ENCODE data around the gene BEGAIN.

The BEGAIN gene

GRCh38 chr14:100547633-100548294, 39.5 kb downstream of the BEGAIN start:
- Histone ChIP-seq H3K36me3 (no peaks in the 10 kb centered on the region), H3K4me3 (peak overlapping the region; percentile 13; the same call in 1 of the 2 replicates), H3K9me3 (no peaks in the 10 kb centered on the region), H3K4me2 (peak overlapping the region; percentile 95), H3K27me3 (no peaks in the 10 kb centered on the region), H3K9ac (no peak overlapping the region), H3K27ac (peak overlapping the region; percentile 32; the same call in 1 of the 2 replicates), H4K20me1 (no peaks in the 10 kb centered on the region), H3K4me1 (peaks cover 97% of the 10 kb centered on the region)
- no peak for TF ChIP-seq Cebpa-rat (IDR thresholded peaks at IDR 0.05)

- Histone ChIP-seq H3K27me3 (no peaks in the 10 kb centered on the region), H3K36me3 (no peaks in the 10 kb centered on the region), H3K4me2 (peak overlapping the region; percentile 55), H3K4me3 (no peak overlapping the region), H3K27ac (peak overlapping the region; percentile 59; the same call in 1 of the 2 replicates), H3K4me1 (peaks cover 97% of the 10 kb centered on the region), H3K9me3 (no peaks in the 10 kb centered on the region), H3K9ac (no peak overlapping the region), H4K20me1 (no peaks in the 10 kb centered on the region)
- no peak for TF ChIP-seq Cebpa-rat (IDR thresholded peaks at IDR 0.05)
These were observed 41.2 kb downstream of the BEGAIN start for GRCh38 chr14:100546051-100546443.

DNA sequence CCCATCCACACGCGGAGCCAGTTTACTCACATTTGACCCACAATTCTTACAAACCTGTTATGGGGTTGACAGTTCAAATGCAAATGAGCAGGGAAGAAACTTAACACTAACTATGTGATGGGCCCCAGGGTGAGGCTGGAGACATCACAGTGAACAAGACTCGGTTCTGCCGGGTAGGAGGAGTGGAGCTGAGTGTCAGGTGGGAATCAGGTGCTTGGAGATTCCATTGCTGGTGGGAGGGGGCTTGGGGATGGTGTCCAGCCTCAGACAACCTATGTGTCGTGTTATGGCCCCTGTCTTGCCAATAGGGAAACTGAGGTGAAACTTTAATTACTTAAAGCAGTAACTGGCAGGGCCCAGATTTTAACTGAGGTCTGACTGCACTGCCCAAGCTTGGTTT, 41.9 kb downstream of the BEGAIN start:
- H3K4me2 ChIP-seq, result peak overlapping the region; percentile 55
- H3K9ac ChIP-seq, result no peak overlapping the region

GRCh38 chr14:100544506-100545141, 42.6 kb downstream of the BEGAIN start:
- no peaks in the 10 kb centered on the region for H3K9me3 ChIP-seq
- no peak for TF ChIP-seq Cebpa-rat (IDR thresholded peaks at IDR 0.05)
- H3K27ac ChIP-seq, result peak overlapping the region; percentile 31; the same call in 1 of the 2 replicates
- peak overlapping the region; percentile 55 for H3K4me2 ChIP-seq
- no peaks in the 10 kb centered on the region for H4K20me1 ChIP-seq
- peaks cover 89% of the 10 kb centered on the region for H3K4me1 ChIP-seq
- H3K9ac ChIP-seq, result no peak overlapping the region
- no peaks in the 10 kb centered on the region for H3K27me3 ChIP-seq
- H3K36me3 ChIP-seq, result no peaks in the 10 kb centered on the region
- H3K4me3 ChIP-seq, result no peak overlapping the region

More for the DNA sequence above, 41.9 kb downstream of the BEGAIN start:
- H3K4me1 ChIP-seq, result peaks cover 97% of the 10 kb centered on the region
- no peak overlapping the region for H3K4me3 ChIP-seq
- peak overlapping the region; percentile 1; the same call in 1 of the 2 replicates for H3K27ac ChIP-seq
- TF ChIP-seq Cebpa-rat (IDR thresholded peaks at IDR 0.05), result no peak
- no peaks in the 10 kb centered on the region for H3K27me3 ChIP-seq
- H4K20me1 ChIP-seq, result no peaks in the 10 kb centered on the region
- H3K9me3 ChIP-seq, result no peaks in the 10 kb centered on the region
- no peaks in the 10 kb centered on the region for H3K36me3 ChIP-seq

DNA sequence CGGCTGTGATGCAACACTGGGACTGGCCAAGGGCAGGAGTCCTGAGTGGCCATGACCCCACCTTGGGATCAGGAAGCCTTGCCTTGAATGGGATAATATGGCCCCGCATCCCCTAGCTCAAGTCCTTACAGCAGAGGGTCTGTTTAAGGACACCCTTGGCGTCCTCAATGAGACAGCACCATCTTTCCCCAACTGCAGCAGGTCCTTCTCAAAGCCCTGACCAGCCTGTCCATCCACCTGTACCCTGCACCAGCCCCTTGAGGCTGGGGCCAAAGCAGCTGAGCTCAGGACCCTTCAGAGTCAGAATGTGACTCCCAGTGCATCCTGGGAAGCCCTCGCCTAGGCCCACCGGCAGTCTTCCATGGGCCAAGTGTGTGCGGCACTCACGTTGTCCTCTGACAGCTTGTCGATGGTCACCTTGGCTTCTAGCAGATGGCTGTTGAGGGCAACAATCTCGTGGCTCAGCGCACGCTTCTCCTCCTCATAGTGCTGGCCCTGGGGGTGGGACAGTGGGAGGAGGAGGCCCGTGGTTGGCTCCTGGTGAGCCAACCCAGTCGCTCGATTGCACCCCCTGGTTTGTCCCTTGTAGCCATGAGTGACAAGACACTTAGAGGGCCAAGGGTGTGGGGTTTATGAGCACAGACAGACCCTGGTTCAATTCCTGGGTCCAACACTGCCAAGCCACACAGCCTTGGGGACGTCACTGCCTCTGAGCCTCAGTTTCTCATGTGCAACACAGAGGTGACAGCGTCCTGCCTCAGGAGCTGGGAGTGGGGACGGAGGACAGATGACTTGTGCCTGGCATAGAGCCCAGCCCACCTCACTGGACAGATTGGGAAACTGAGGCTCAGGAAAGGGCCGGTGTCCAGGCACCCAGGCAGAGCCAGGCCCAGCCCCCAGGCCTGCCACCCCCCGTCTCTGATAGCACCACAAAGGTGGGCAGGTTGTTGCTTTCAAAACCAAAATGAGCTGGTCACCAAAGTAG, 43.5 kb downstream of the BEGAIN start:
- H3K9ac ChIP-seq, result no peak overlapping the region
- TF ChIP-seq Cebpa-rat (IDR thresholded peaks at IDR 0.05), result no peak
- H4K20me1 ChIP-seq, result no peaks in the 10 kb centered on the region
- H3K9me3 ChIP-seq, result no peaks in the 10 kb centered on the region
- peak overlapping the region; percentile 61 for H3K4me2 ChIP-seq
- H3K4me1 ChIP-seq, result peaks cover 81% of the 10 kb centered on the region
- H3K4me3 ChIP-seq, result no peak overlapping the region
- H3K27ac ChIP-seq, result peak overlapping the region; percentile 16
- H3K36me3 ChIP-seq, result no peaks in the 10 kb centered on the region
- H3K27me3 ChIP-seq, result no peaks in the 10 kb centered on the region

- no peak overlapping the region for H3K4me3 ChIP-seq
- peaks cover 70% of the 10 kb centered on the region for H3K4me1 ChIP-seq
- H3K36me3 ChIP-seq, result no peaks in the 10 kb centered on the region
- peak overlapping the region; percentile 61 for H3K4me2 ChIP-seq
- no peak for TF ChIP-seq Cebpa-rat (IDR thresholded peaks at IDR 0.05)
- H3K27ac ChIP-seq, result peak overlapping the region; percentile 16
- no peaks in the 10 kb centered on the region for H3K9me3 ChIP-seq
- no peaks in the 10 kb centered on the region for H3K27me3 ChIP-seq
- no peaks in the 10 kb centered on the region for H4K20me1 ChIP-seq
- H3K9ac ChIP-seq, result no peak overlapping the region
These were observed 44.5 kb downstream of the BEGAIN start for GRCh38 chr14:100542619-100543205.

GRCh38 chr14:100541621-100542560, 45.3 kb downstream of the BEGAIN start:
- Histone ChIP-seq H3K9me3 (no peaks in the 10 kb centered on the region), H3K4me2 (peak overlapping the region; percentile 61), H3K4me1 (peaks cover 69% of the 10 kb centered on the region), H4K20me1 (no peaks in the 10 kb centered on the region), H3K9ac (no peak overlapping the region), H3K27me3 (no peaks in the 10 kb centered on the region), H3K36me3 (no peaks in the 10 kb centered on the region), H3K4me3 (no peak overlapping the region), H3K27ac (peak overlapping the region; percentile 16)
- TF ChIP-seq Cebpa-rat (IDR thresholded peaks at IDR 0.05), result no peak

- Histone ChIP-seq H3K27me3 (no peaks in the 10 kb centered on the region), H3K36me3 (no peaks in the 10 kb centered on the region), H3K9ac (no peak overlapping the region), H4K20me1 (no peaks in the 10 kb centered on the region), H3K4me1 (peaks cover 72% of the 10 kb centered on the region), H3K4me2 (peak overlapping the region; percentile 9; the same call in 1 of the 2 replicates), H3K4me3 (no peak overlapping the region), H3K9me3 (no peaks in the 10 kb centered on the region), H3K27ac (peak overlapping the region; percentile 30)
- no peak for TF ChIP-seq Cebpa-rat (IDR thresholded peaks at IDR 0.05)
These were observed 46.1 kb downstream of the BEGAIN start for GRCh38 chr14:100540926-100541620.

Measured in BLaER1 (cell line).